Breast epithelium (tissue), 3 donors: Measurements from ENCODE around the gene CD3D.
A peak's percentile ranks its signal among the peaks of the same experiment; 100 is the strongest.

Source experiments
- CTCF ChIP-seq, 3 donors: fragments of 450-650 bp; IDR thresholded peaks; one replicate each; pipeline ENCODE4 v1.5.1; 2016 to 2017; ENCODE audit warnings: antibody characterized with exemption in 3 of 3, mild to moderate bottlenecking in 3 of 3, moderate library complexity in 3 of 3
- POLR2A ChIP-seq: fragments of 450-650 bp; IDR thresholded peaks from one replicate; pipeline ENCODE4 v1.6.1; 2016; ENCODE audit warnings: antibody characterized with exemption, mild to moderate bottlenecking, moderate library complexity
- POLR2AphosphoS5 ChIP-seq, 3 donors: sonication (generic); formaldehyde crosslinking; IDR thresholded peaks; one replicate each; pipeline ENCODE4 v1.6.1; 2017; ENCODE audit warnings: antibody characterized with exemption in 3 of 3

GRCh38 chr11:118359295-118359958 lies 16.9 kb upstream of the CD3D start, which contains the start of gene UBE4A:
- TF ChIP-seq CTCF (IDR thresholded peaks at IDR 0.05) (no peak), POLR2A (peak; percentile 17), POLR2AphosphoS5 (IDR thresholded peaks at IDR 0.05) (peak; percentile 92 to 97 (median 96))
